DMS 273 (cell line): ENCODE data around the gene CEP72.

Source experiments
- DNase-seq: peaks from one replicate; lab custom pipeline; 2025; ENCODE audit not compliant: unreplicated experiment; lab: John Stamatoyannopoulos, UW

Gene CEP72

GRCh38 chr5:654071-654778 is 42.1 kb downstream of the CEP72 start:
- DNase-seq: no peak

- no peak for DNase-seq
Observed at GRCh38 chr5:655406-655805, 43.3 kb downstream of the CEP72 start.

- no peak for DNase-seq
Observed at GRCh38 chr5:657570-657969, 45.4 kb downstream of the CEP72 start.

GRCh38 chr5:658103-658502 is 46.0 kb downstream of the CEP72 start:
- no peak for DNase-seq

- DNase-seq: no peak
Observed at GRCh38 chr5:659496-660263, 47.5 kb downstream of the CEP72 start.

GRCh38 chr5:660491-661030 is 48.4 kb downstream of the CEP72 start:
- no peak for DNase-seq

- DNase-seq: no peak
Observed at GRCh38 chr5:661891-662750, 50.0 kb downstream of the CEP72 start.

GRCh38 chr5:662751-663435 is 50.8 kb downstream of the CEP72 start:
- DNase-seq: no peak

- DNase-seq: no peak
Observed at GRCh38 chr5:663436-664342, 51.5 kb downstream of the CEP72 start.

GRCh38 chr5:664343-664993 is 52.3 kb downstream of the CEP72 start:
- DNase-seq: no peak

GRCh38 chr5:664994-665360 is 52.8 kb downstream of the CEP72 start:
- no peak for DNase-seq

GRCh38 chr5:665541-665955 is 53.4 kb downstream of the CEP72 start:
- no peak for DNase-seq

- no peak for DNase-seq
Observed at GRCh38 chr5:665956-666711, 54.0 kb downstream of the CEP72 start.

GRCh38 chr5:666816-667498 is 54.8 kb downstream of the CEP72 start:
- no peak for DNase-seq

- DNase-seq: no peak
Observed at GRCh38 chr5:668283-668995, 56.3 kb downstream of the CEP72 start.

- DNase-seq: peak; percentile 37
Observed at GRCh38 chr5:669111-669841, 57.1 kb downstream of the CEP72 start.
